Fibroblast of lung (primary cell): ENCODE results near the gene SMARCA4.
"Not testable (repeated sequence)": the region's sequence is repeated elsewhere in the genome, so short reads cannot be mapped to it uniquely, and the experiment has no call there.

Experiments
- EZH2 ChIP-seq: IDR thresholded peaks from 2 replicates; pipeline ENCODE4 v1.5.1; 2012; ENCODE audit warnings: low read length, control low read depth, mild to moderate bottlenecking; ENCODE audit errors: missing control alignments
- TF ChIP-seq, protein P1 (sequence below), 2 donors: IDR thresholded peaks in 1 of 2; conservative IDR thresholded peaks in 1 of 2; 1 replicate in 1 of 2; 2 replicates in 1 of 2; pipeline ENCODE4 v1.5.1; 2011 to 2012; ENCODE audit warnings: low read length in 2 of 2, control low read depth in 1 of 2, inconsistent platforms in 1 of 2, low read depth in 1 of 2, mild to moderate bottlenecking in 1 of 2

DNA sequence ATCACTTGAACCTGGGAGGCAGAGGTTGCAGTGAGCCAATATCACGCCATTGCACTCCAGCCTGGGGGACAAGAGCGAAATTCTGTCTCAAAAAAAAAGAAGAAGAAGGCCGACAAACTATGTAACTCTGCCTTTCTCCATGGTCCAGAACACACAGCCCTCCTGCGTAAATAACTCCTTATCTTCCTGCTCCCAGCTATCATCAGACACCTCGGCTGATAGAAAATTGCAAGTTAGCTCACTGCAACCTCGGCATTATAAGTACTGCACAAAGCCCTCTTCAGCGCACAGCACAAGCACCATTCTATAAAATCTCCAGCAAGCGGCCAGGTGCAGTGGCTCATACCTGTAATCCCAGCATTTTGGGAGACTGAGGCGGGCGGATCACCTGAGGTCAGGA lies 142.8 kb downstream of the SMARCA4 start:
- TF ChIP-seq, protein P1, sequence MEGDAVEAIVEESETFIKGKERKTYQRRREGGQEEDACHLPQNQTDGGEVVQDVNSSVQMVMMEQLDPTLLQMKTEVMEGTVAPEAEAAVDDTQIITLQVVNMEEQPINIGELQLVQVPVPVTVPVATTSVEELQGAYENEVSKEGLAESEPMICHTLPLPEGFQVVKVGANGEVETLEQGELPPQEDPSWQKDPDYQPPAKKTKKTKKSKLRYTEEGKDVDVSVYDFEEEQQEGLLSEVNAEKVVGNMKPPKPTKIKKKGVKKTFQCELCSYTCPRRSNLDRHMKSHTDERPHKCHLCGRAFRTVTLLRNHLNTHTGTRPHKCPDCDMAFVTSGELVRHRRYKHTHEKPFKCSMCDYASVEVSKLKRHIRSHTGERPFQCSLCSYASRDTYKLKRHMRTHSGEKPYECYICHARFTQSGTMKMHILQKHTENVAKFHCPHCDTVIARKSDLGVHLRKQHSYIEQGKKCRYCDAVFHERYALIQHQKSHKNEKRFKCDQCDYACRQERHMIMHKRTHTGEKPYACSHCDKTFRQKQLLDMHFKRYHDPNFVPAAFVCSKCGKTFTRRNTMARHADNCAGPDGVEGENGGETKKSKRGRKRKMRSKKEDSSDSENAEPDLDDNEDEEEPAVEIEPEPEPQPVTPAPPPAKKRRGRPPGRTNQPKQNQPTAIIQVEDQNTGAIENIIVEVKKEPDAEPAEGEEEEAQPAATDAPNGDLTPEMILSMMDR (conservative IDR thresholded peaks at IDR 0.05 in 1 of 2, IDR thresholded peaks at IDR 0.05 in 1 of 2; ENCODE audit: low read depth in 1 of 2, low read length in 2 of 2) = not testable (repeated sequence)
- not testable (repeated sequence) for TF ChIP-seq EZH2
